OCI-LY3 (cell line): ENCODE data around the gene SLC25A18.

ENCODE experiments used
- H2AFZ ChIP-seq: fragments of 200-600, 300-600 bp; shearing (Covaris generic); 2 replicates; pipeline ENCODE4 v1.6.0; 2014; ENCODE audit warnings: antibody characterized with exemption, low read depth, low read length
- H3K27ac ChIP-seq: fragments of 200-600, 300-600 bp; sonication (generic); 2 replicates; pipeline ENCODE4 v1.5.1; 2014; ENCODE audit warnings: mild to moderate bottlenecking, low read length, moderate library complexity, mixed read lengths
- H3K27me3 ChIP-seq: fragments of 200-600, 300-600 bp; sonication (generic); 2 replicates; pipeline ENCODE4 v1.6.1; 2014; ENCODE audit warnings: low read depth, low read length, mixed read lengths
- H3K36me3 ChIP-seq: fragments of 200-600, 300-600 bp; sonication (generic); replicated peaks from 2 replicates; pipeline ENCODE3; 2014; ENCODE audit warnings: low read depth, low read length, mixed read lengths
- H3K4me1 ChIP-seq: fragments of 300-600, 200-600 bp; sonication (generic); 2 replicates; pipeline ENCODE4 v1.6.1; 2014; ENCODE audit warnings: low read length, mixed read lengths
- H3K4me2 ChIP-seq: fragments of 200-600, 300-600 bp; sonication (generic); 2 replicates; pipeline ENCODE4 v1.6.1; 2014; ENCODE audit warnings: low read length, mixed read lengths
- H3K4me3 ChIP-seq: fragments of 300-600, 200-600 bp; sonication (generic); 2 replicates; pipeline ENCODE4 v1.5.1; 2014; ENCODE audit warnings: antibody characterized with exemption, mild to moderate bottlenecking, low read length, moderate library complexity
- H3K79me2 ChIP-seq: fragments of 300-600, 200-600 bp; shearing (Covaris generic); 2 replicates; pipeline ENCODE4 v1.6.1; 2014; ENCODE audit warnings: mild to moderate bottlenecking, low read length, mixed read lengths
- H3K9ac ChIP-seq: fragments of 300-600, 200-600 bp; shearing (Covaris generic); 2 replicates; pipeline ENCODE4 v1.6.0; 2014; ENCODE audit warnings: mild to moderate bottlenecking, low read length, moderate library complexity
- H3K9me3 ChIP-seq: fragments of 200-600, 300-600 bp; shearing (Covaris generic); 2 replicates; pipeline ENCODE4 v1.6.1; 2014; ENCODE audit warnings: low read length, mixed read lengths; ENCODE audit not compliant: insufficient read depth
- H4K20me1 ChIP-seq: fragments of 200-600, 300-600 bp; sonication (generic); 2 replicates; pipeline ENCODE4 v1.6.1; 2016; ENCODE audit warnings: low read length, mixed read lengths; ENCODE audit not compliant: insufficient read depth
- CTCF ChIP-seq: fragments of 200-600, 300-600 bp; sonication (generic); IDR thresholded peaks from 2 replicates; pipeline ENCODE4 v1.5.1; 2014; ENCODE audit warnings: antibody characterized with exemption, low read length, low read depth
- EZH2phosphoT487 ChIP-seq: fragments of 200-600 bp; shearing (Covaris generic); IDR thresholded peaks from 2 replicates; pipeline ENCODE4 v1.6.1; 2018; ENCODE audit warnings: antibody characterized with exemption, mixed run types, low read depth

Gene SLC25A18

GRCh38 chr22:17523925-17524324, 39.4 kb upstream of the SLC25A18 start:
- H3K36me3 ChIP-seq = no peaks in the 10 kb centered on the region
- TF ChIP-seq CTCF (no peak), EZH2phosphoT487 (no peak)
- no peak overlapping the region for H3K4me2 ChIP-seq

GRCh38 chr22:17536269-17536668, 27.0 kb upstream of the SLC25A18 start:
- H2AFZ ChIP-seq = no peak overlapping the region
- TF ChIP-seq CTCF = no peak
- no peak for TF ChIP-seq EZH2phosphoT487

More at GRCh38 chr22:17523925-17524324, 39.4 kb upstream of the SLC25A18 start:
- Histone ChIP-seq H3K9me3 (0 out of 2 replicates have a peak, but pooled peaks cover 2% of the 10 kb centered on the region), H3K79me2 (no peaks in the 10 kb centered on the region), H3K27ac (no peak overlapping the region), H4K20me1 (no peaks in the 10 kb centered on the region), H3K4me3 (no peak overlapping the region), H3K4me1 (peaks cover 9% of the 10 kb centered on the region), H3K9ac (no peak overlapping the region), H3K27me3 (peaks cover 10% of the 10 kb centered on the region), H2AFZ (no peak overlapping the region)

GRCh38 chr22:17537155-17537554, 26.1 kb upstream of the SLC25A18 start:
- Histone ChIP-seq H2AFZ (no peak overlapping the region), H3K36me3 (no peaks in the 10 kb centered on the region), H3K27ac (no peak overlapping the region), H4K20me1 (no peaks in the 10 kb centered on the region), H3K27me3 (no peaks in the 10 kb centered on the region), H3K79me2 (no peaks in the 10 kb centered on the region), H3K9ac (no peak overlapping the region), H3K4me3 (no peak overlapping the region), H3K4me2 (no peak overlapping the region), H3K4me1 (no peaks in the 10 kb centered on the region), H3K9me3 (no peaks in the 10 kb centered on the region)
- TF ChIP-seq EZH2phosphoT487 (no peak), CTCF (no peak)

More at GRCh38 chr22:17536269-17536668, 27.0 kb upstream of the SLC25A18 start:
- Histone ChIP-seq H3K9ac (no peak overlapping the region), H3K27me3 (no peaks in the 10 kb centered on the region), H3K4me3 (no peak overlapping the region), H4K20me1 (no peaks in the 10 kb centered on the region), H3K9me3 (no peaks in the 10 kb centered on the region), H3K4me2 (no peak overlapping the region), H3K79me2 (no peaks in the 10 kb centered on the region), H3K4me1 (no peaks in the 10 kb centered on the region), H3K36me3 (no peaks in the 10 kb centered on the region), H3K27ac (no peak overlapping the region)

GRCh38 chr22:17540481-17540880, 22.8 kb upstream of the SLC25A18 start:
- H3K27ac ChIP-seq = no peak overlapping the region
- no peaks in the 10 kb centered on the region for H3K36me3 ChIP-seq

More at GRCh38 chr22:17540481-17540880, 22.8 kb upstream of the SLC25A18 start:
- H2AFZ ChIP-seq = no peak overlapping the region
- peak; percentile 46 for TF ChIP-seq CTCF
- TF ChIP-seq EZH2phosphoT487 = no peak
- H3K4me3 ChIP-seq = no peak overlapping the region
- no peak overlapping the region for H3K4me2 ChIP-seq
- no peaks in the 10 kb centered on the region for H4K20me1 ChIP-seq
- H3K4me1 ChIP-seq = no peaks in the 10 kb centered on the region
- H3K9me3 ChIP-seq = no peaks in the 10 kb centered on the region
- no peaks in the 10 kb centered on the region for H3K79me2 ChIP-seq
- no peaks in the 10 kb centered on the region for H3K27me3 ChIP-seq
- H3K9ac ChIP-seq = no peak overlapping the region
